OCI-LY1 (cell line): ENCODE results near the gene FAM120C.

Experiments used
- H2AFZ ChIP-seq: fragments of 200-600 bp; sonication (generic), shearing (Covaris generic); 2 replicates; pipeline ENCODE4 v1.6.0; 2014; ENCODE audit warnings: antibody characterized with exemption, mild to moderate bottlenecking, low read length
- H3F3A ChIP-seq: fragments of 200-600 bp; sonication (generic), shearing (Covaris generic); 2 replicates; pipeline ENCODE4 v1.6.0; 2014; ENCODE audit warnings: mild to moderate bottlenecking, antibody characterized with exemption, low read length, moderate library complexity; ENCODE audit not compliant: insufficient read depth
- H3K27ac ChIP-seq: fragments of 200-600 bp; sonication (generic); 2 replicates; pipeline ENCODE4 v1.5.1; 2014; ENCODE audit warnings: low read length, mixed run types, mild to moderate bottlenecking, low read depth; ENCODE audit not compliant: poor library complexity, severe bottlenecking
- H3K27me3 ChIP-seq: fragments of 200-600 bp; sonication (generic); 2 replicates; pipeline ENCODE4 v1.6.0; 2014; ENCODE audit warnings: antibody characterized with exemption, mild to moderate bottlenecking, low read length, moderate library complexity; ENCODE audit not compliant: insufficient read depth
- H3K36me3 ChIP-seq: fragments of 200-600 bp; sonication (generic); 2 replicates; pipeline ENCODE4 v1.6.1; 2014; ENCODE audit warnings: mild to moderate bottlenecking, antibody characterized with exemption, low read length, moderate library complexity, mixed read lengths; ENCODE audit not compliant: insufficient read depth
- H3K4me1 ChIP-seq: fragments of 200-600 bp; sonication (generic); 2 replicates; pipeline ENCODE4 v1.5.1; 2014; ENCODE audit warnings: mild to moderate bottlenecking, low read length, moderate library complexity; ENCODE audit not compliant: insufficient read depth, severe bottlenecking
- H3K4me2 ChIP-seq: fragments of 200-600 bp; sonication (generic), shearing (Covaris generic); 2 replicates; pipeline ENCODE4 v1.6.1; 2014; ENCODE audit warnings: low read length
- H3K4me3 ChIP-seq: fragments of 200-600 bp; sonication (generic); 2 replicates; pipeline ENCODE4 v1.5.1; 2014; ENCODE audit warnings: low read length, low read depth, mild to moderate bottlenecking, mixed read lengths; ENCODE audit not compliant: poor library complexity, severe bottlenecking
- H3K79me2 ChIP-seq: fragments of 200-600 bp; shearing (Covaris generic); 2 replicates; pipeline ENCODE4 v1.6.1; 2016; ENCODE audit warnings: mixed run types, low read length, mixed read lengths; ENCODE audit not compliant: insufficient read depth
- H3K9ac ChIP-seq: fragments of 200-600 bp; sonication (generic), shearing (Covaris generic); 2 replicates; pipeline ENCODE4 v1.6.1; 2014; ENCODE audit warnings: mild to moderate bottlenecking, low read length, mixed read lengths
- H3K9me2 ChIP-seq: fragments of 200-600 bp; sonication (generic), shearing (Covaris generic); 2 replicates; pipeline ENCODE4 v1.6.1; 2014; ENCODE audit warnings: low read depth, mild to moderate bottlenecking, low read length, mixed read lengths
- H3K9me3 ChIP-seq: fragments of 200-600 bp; shearing (Covaris generic); 2 replicates; pipeline ENCODE4 v1.6.1; 2014; ENCODE audit warnings: low read length, mixed read lengths
- H4K20me1 ChIP-seq: fragments of 200-600 bp; sonication (generic), shearing (Covaris generic); 2 replicates; pipeline ENCODE4 v1.6.0; 2016; ENCODE audit warnings: mild to moderate bottlenecking, low read length; ENCODE audit not compliant: insufficient read depth
- EZH2 ChIP-seq: fragments of 200-600 bp; sonication (generic), shearing (Covaris generic); IDR thresholded peaks from 2 replicates; pipeline ENCODE4 v1.8.0; 2017; ENCODE audit warnings: borderline replicate concordance, mixed run types, mild to moderate bottlenecking, antibody characterized with exemption, low read length, moderate library complexity, mixed read lengths
- TF ChIP-seq, protein P1 (sequence below): fragments of 200-600 bp; sonication (generic), shearing (Covaris generic); IDR thresholded peaks from 2 replicates; pipeline ENCODE4 v1.5.1; 2017; ENCODE audit warnings: mild to moderate bottlenecking, antibody characterized with exemption, low read length, moderate library complexity, mixed read lengths

FAM120C gene

DNA sequence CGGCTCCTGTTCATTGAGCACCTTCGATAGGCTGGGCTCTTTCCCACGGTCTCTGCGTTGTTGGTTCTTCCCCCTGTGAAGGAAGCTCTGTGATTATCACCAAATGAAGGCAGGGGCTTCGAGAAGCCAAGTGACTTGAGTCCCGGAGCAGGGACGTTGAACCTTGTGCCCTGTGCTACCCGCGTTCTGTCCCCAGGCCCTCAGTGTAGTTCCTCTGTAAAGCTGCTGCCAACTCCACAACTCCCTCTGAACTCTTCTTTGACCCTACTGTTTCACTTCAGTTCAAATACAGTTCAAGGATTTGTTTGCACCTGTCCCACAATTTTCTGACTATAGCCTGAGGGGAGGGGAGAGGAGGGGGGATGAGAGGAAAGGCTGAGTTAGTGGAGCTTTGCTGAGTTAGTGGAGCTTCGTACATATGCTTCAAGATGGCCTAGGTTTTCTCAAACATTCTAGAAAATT is 138.1 kb downstream of the FAM120C start:
- no peaks in the 10 kb centered on the region for H3F3A ChIP-seq
- H3K9ac ChIP-seq = peak overlapping the region; percentile 87
- TF ChIP-seq EZH2 = no peak
- TF ChIP-seq, protein P1, sequence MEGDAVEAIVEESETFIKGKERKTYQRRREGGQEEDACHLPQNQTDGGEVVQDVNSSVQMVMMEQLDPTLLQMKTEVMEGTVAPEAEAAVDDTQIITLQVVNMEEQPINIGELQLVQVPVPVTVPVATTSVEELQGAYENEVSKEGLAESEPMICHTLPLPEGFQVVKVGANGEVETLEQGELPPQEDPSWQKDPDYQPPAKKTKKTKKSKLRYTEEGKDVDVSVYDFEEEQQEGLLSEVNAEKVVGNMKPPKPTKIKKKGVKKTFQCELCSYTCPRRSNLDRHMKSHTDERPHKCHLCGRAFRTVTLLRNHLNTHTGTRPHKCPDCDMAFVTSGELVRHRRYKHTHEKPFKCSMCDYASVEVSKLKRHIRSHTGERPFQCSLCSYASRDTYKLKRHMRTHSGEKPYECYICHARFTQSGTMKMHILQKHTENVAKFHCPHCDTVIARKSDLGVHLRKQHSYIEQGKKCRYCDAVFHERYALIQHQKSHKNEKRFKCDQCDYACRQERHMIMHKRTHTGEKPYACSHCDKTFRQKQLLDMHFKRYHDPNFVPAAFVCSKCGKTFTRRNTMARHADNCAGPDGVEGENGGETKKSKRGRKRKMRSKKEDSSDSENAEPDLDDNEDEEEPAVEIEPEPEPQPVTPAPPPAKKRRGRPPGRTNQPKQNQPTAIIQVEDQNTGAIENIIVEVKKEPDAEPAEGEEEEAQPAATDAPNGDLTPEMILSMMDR = no peak
- peaks cover 8% of the 10 kb centered on the region; the same call in 1 of the 2 replicates for H3K79me2 ChIP-seq
- no peaks in the 10 kb centered on the region for H3K9me3 ChIP-seq
- no peak overlapping the region for H2AFZ ChIP-seq
- H3K27me3 ChIP-seq = no peaks in the 10 kb centered on the region
- H3K9me2 ChIP-seq = no peaks in the 10 kb centered on the region
- H3K4me1 ChIP-seq = peaks cover 17% of the 10 kb centered on the region
- peak overlapping the region; percentile 96 for H3K27ac ChIP-seq
- no peaks in the 10 kb centered on the region for H4K20me1 ChIP-seq
- H3K36me3 ChIP-seq = peaks cover 9% of the 10 kb centered on the region
- H3K4me2 ChIP-seq = peak overlapping the region; percentile 81
- H3K4me3 ChIP-seq = peak overlapping the region; percentile 97

DNA sequence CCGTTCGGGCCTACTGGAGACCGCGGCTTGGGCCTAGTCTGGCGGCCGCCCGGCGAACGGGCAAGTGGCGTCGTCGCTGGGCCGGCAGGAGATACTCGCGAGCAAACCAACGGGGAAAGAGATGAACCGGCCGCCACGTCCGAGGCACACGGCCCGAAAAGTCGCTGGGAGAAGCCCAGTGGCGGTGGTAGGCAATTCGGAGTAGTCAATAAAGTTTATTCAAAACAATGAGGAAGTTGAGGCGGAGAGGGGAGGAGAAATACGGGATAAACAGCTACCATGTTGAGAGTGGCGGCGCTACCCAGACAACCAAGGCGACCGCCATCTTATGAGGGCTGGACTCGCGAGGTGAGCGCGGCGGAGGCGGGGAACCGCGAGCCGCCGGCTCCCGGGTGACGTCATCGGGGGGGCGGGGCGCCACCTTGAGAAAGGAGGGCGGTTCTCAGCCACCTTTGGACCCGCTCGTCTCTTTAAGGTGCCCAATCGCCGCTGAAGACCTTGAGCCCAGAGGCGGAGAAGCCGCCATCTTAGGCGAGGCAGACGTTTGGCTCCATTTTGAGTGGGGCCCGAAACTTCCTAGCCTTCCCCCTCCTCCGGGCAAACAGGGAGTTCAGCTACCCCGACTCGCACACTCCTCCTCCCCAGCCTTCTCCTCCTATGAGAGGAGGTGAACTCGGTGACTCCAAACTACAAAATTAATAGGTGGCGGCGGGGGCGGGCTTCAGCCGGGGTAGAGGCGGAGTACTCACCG is 138.8 kb downstream of the FAM120C start, which contains the start of gene PHF8:
TSS of gene PHF8 (minus strand) at position 348 of the 751 bp plus-strand sequence. CDS start 1,745 bp downstream, outside the sequence.
- Histone ChIP-seq H2AFZ (peak within 1 kb of the TSS; percentile 46; the same call in 1 of the 2 replicates), H4K20me1 (no peaks in the 10 kb centered on the region)

GRCh38 chrX:54043541-54044125 is 139.4 kb downstream of the FAM120C start:
- Histone ChIP-seq H3K36me3 (peaks cover 15% of the 10 kb centered on the region), H3K27me3 (no peaks in the 10 kb centered on the region), H3K27ac (peak overlapping the region; percentile 96), H3K4me1 (peaks cover 17% of the 10 kb centered on the region), H3K9me3 (no peaks in the 10 kb centered on the region), H3K79me2 (peaks cover 8% of the 10 kb centered on the region; the same call in 1 of the 2 replicates), H2AFZ (no peak overlapping the region), H3K4me2 (peak overlapping the region; percentile 97), H3K4me3 (peak overlapping the region; percentile 97), H3K9ac (peak overlapping the region; percentile 97), H3F3A (no peaks in the 10 kb centered on the region), H4K20me1 (no peaks in the 10 kb centered on the region), H3K9me2 (no peaks in the 10 kb centered on the region)
- TF ChIP-seq, protein P1 = no peak
- TF ChIP-seq EZH2 = no peak

More for the DNA sequence above, 138.8 kb downstream of the FAM120C start, which contains the start of gene PHF8:
- no peaks in the 10 kb centered on the region for H3K27me3 ChIP-seq
- H3K36me3 ChIP-seq = peaks cover 11% of the 10 kb centered on the region
- H3F3A ChIP-seq = no peaks in the 10 kb centered on the region
- H3K79me2 ChIP-seq = peaks cover 8% of the 10 kb centered on the region; the same call in 1 of the 2 replicates
- H3K4me2 ChIP-seq = peak within 1 kb of the TSS; percentile 97
- peaks cover 17% of the 10 kb centered on the region for H3K4me1 ChIP-seq
- peak within 1 kb of the TSS; percentile 97 for H3K4me3 ChIP-seq
- H3K27ac ChIP-seq = peak within 1 kb of the TSS; percentile 96
- H3K9me3 ChIP-seq = no peaks in the 10 kb centered on the region
- TF ChIP-seq, protein P1 = no peak
- TF ChIP-seq EZH2 = no peak
- peak within 1 kb of the TSS; percentile 97 for H3K9ac ChIP-seq
- no peaks in the 10 kb centered on the region for H3K9me2 ChIP-seq
